CD14-positive monocyte (primary cell): ENCODE results near the gene ACMSD. TPM values are rescaled to one million over a fixed set of nuclear protein-coding genes. Genes with fewer than 3 reads are reported as not detected.
"Not testable (repeated sequence)": the region's sequence is repeated elsewhere in the genome, so short reads cannot be mapped to it uniquely, and the experiment has no call there.

Source experiments
- DNase-seq, 3 donors: peaks; one replicate each; pipeline ENCODE4 v3.0.0-alpha.2; 2011 to 2022
- H2AFZ ChIP-seq: 2 replicates; pipeline ENCODE4 v1.6.0; 2012; ENCODE audit warnings: mild to moderate bottlenecking, low read depth, low read length, inconsistent platforms; ENCODE audit not compliant: insufficient read depth, poor library complexity, severe bottlenecking
- H3K27ac ChIP-seq, 2 donors: 1 replicate in 1 of 2; 2 replicates in 1 of 2; pipeline ENCODE4 v1.5.1; 2012 to 2013; ENCODE audit warnings: low read length in 2 of 2, control low read depth in 1 of 2, inconsistent platforms in 1 of 2, low read depth in 1 of 2, mild to moderate bottlenecking in 1 of 2
- H3K27me3 ChIP-seq, 2 donors: one replicate each; pipeline versions ENCODE4 v1.6.0 to v1.6.1; 2011 to 2013; ENCODE audit warnings: low read length in 2 of 2; ENCODE audit not compliant: control insufficient read depth in 2 of 2, insufficient read depth in 2 of 2
- H3K36me3 ChIP-seq, 2 donors: replicated peaks in 1 of 2; 1 replicate in 1 of 2; 2 replicates in 1 of 2; pipeline versions ENCODE4 v1.5.1 to v1.6.1; 2012 to 2013; ENCODE audit warnings: low read length in 2 of 2, control low read depth in 1 of 2, inconsistent platforms in 1 of 2, mild to moderate bottlenecking in 1 of 2; ENCODE audit not compliant: insufficient read depth in 2 of 2, control insufficient read depth in 1 of 2
- H3K4me1 ChIP-seq, 2 donors: 1 replicate in 1 of 2; 2 replicates in 1 of 2; pipeline versions ENCODE4 v1.5.1 to v1.6.1; 2012 to 2013; ENCODE audit warnings: low read length in 2 of 2, control low read depth in 1 of 2, inconsistent platforms in 1 of 2, mild to moderate bottlenecking in 1 of 2, moderate library complexity in 1 of 2; ENCODE audit not compliant: insufficient read depth in 2 of 2, control insufficient read depth in 1 of 2
- H3K4me2 ChIP-seq: replicated peaks from 2 replicates; pipeline ENCODE3; 2012; ENCODE audit warnings: low read length, moderate library complexity, mild to moderate bottlenecking; ENCODE audit not compliant: poor library complexity, severe bottlenecking; ENCODE audit errors: extremely low read depth
- H3K4me3 ChIP-seq, 3 experiments: fragments of 200-600 bp in 1 of 3; sonication (generic) in 1 of 3; replicated peaks in 1 of 3; 1 replicate in 2 of 3; 2 replicates in 1 of 3; pipeline ENCODE4 v1.5.1; 2011 to 2013; ENCODE audit warnings: low read length in 3 of 3, mild to moderate bottlenecking in 3 of 3, control low read depth in 2 of 3, low read depth in 2 of 3, inconsistent platforms in 1 of 3, moderate library complexity in 1 of 3
- H3K79me2 ChIP-seq: 2 replicates; pipeline ENCODE4 v1.6.0; 2012; ENCODE audit warnings: mild to moderate bottlenecking, control low read depth, inconsistent platforms, low read length, moderate library complexity; ENCODE audit not compliant: insufficient read depth
- H3K9ac ChIP-seq: 2 replicates; pipeline ENCODE4 v1.6.0; 2017; ENCODE audit warnings: low read length, mild to moderate bottlenecking; ENCODE audit not compliant: insufficient read depth, poor library complexity, severe bottlenecking
- H3K9me3 ChIP-seq, 2 donors: replicated peaks in 1 of 2; 1 replicate in 1 of 2; 2 replicates in 1 of 2; pipeline versions ENCODE4 v1.5.1 to v1.6.1; 2012 to 2013; ENCODE audit warnings: low read length in 2 of 2, control low read depth in 1 of 2; ENCODE audit not compliant: control insufficient read depth in 1 of 2, insufficient read depth in 1 of 2
- H4K20me1 ChIP-seq: 2 replicates; pipeline ENCODE4 v1.6.0; 2012; ENCODE audit warnings: mild to moderate bottlenecking, low read length, control low read depth, moderate library complexity; ENCODE audit not compliant: insufficient read depth
- H3K27ac Mint-ChIP-seq, 7 donors: one replicate each; pipeline ENCODE4 v1.8.0; 2020; ENCODE audit warnings: mild to moderate bottlenecking in 7 of 7, mixed read lengths in 7 of 7, moderate library complexity in 6 of 7, inconsistent platforms in 2 of 7
- H3K27me3 Mint-ChIP-seq, 3 donors: one replicate each; pipeline ENCODE4 v1.8.0; 2021 to 2022; ENCODE audit warnings: low read depth in 3 of 3, mild to moderate bottlenecking in 3 of 3, mixed read lengths in 3 of 3, moderate library complexity in 3 of 3, inconsistent platforms in 1 of 3
- H3K36me3 Mint-ChIP-seq, 2 donors: one replicate each; pipeline ENCODE4 v1.8.0; 2020; ENCODE audit warnings: mixed read lengths in 2 of 2, inconsistent platforms in 1 of 2, mild to moderate bottlenecking in 1 of 2
- H3K4me1 Mint-ChIP-seq: one replicate; pipeline ENCODE4 v1.8.0; 2020; ENCODE audit warnings: mild to moderate bottlenecking, mixed read lengths
- H3K4me3 Mint-ChIP-seq, 2 donors: one replicate each; pipeline ENCODE4 v1.8.0; 2020; ENCODE audit warnings: mild to moderate bottlenecking in 2 of 2, mixed read lengths in 2 of 2, moderate library complexity in 1 of 2
- H3K9me3 Mint-ChIP-seq, 7 donors: one replicate each; pipeline ENCODE4 v1.8.0; 2020 to 2022; ENCODE audit warnings: mixed read lengths in 7 of 7, mild to moderate bottlenecking in 6 of 7, moderate library complexity in 6 of 7, inconsistent platforms in 2 of 7
- CTCF ChIP-seq: fragments of 200-600 bp; IDR thresholded peaks from one replicate; pipeline ENCODE4 v1.8.0; 2022; ENCODE audit warnings: antibody characterized with exemption, mild to moderate bottlenecking
- WGBS: methylation state at CpG from one replicate; pipeline ENCODE4 v1.1.5; 2013; ENCODE audit warnings: missing lambda C conversion rate; ENCODE audit not compliant: insufficient coverage; 5-methylcytosine and 5-hydroxymethylcytosine counted together
- intact Hi-C, 2 donors: fragments of 100-400 bp; cut with micrococcal nuclease; formaldehyde crosslinking; loops; one replicate each; pipeline versions ENCODE4 v1.15.0 to v1.15.1; 2023
- polyA plus RNA-seq, 3 donors: library from polyadenylated mRNA; depleted of rRNA in 1 of 3; unstranded in 2 of 3; stranded (reverse) in 1 of 3; fragments of 300-500 nt in 2 of 3; fragments of >200 nt in 1 of 3; fragmentation: Illumina TruSeq in 2 of 3; gene quantifications; 1 replicate in 2 of 3; 2 replicates in 1 of 3; pipeline ENCODE4 v1.2.3, GENCODE V29; 2012 to 2021

The ACMSD gene
- polyA plus RNA-seq, 3 donors, result not detected

- H3K4me2 ChIP-seq, result no peak overlapping the region
- no peak overlapping the region for H3K27ac Mint-ChIP-seq
- no peak overlapping the region for H3K9ac ChIP-seq
- H3K4me3 ChIP-seq, result no peak overlapping the region
- H3K4me3 Mint-ChIP-seq, result no peak overlapping the region
- H3K4me1 ChIP-seq, result no peaks in the 10 kb centered on the region
- TF ChIP-seq CTCF, result no peak
- DNase-seq, result no peak
- no peaks in the 10 kb centered on the region for H3K79me2 ChIP-seq
- H3K9me3 ChIP-seq, result no peaks in the 10 kb centered on the region
- H3K27me3 Mint-ChIP-seq, result peaks cover 0 to 4% (median 0%) of the 10 kb centered on the region in 3 donors
- peaks cover 3% of the 10 kb centered on the region for H3K4me1 Mint-ChIP-seq
- H3K27ac ChIP-seq, result no peak overlapping the region
- H3K9me3 Mint-ChIP-seq, result peaks cover 0 to 9% (median 3%) of the 10 kb centered on the region in 7 donors
- intact Hi-C loops, result no loop called here
- no peaks in the 10 kb centered on the region for H3K36me3 ChIP-seq
- no peaks in the 10 kb centered on the region for H3K27me3 ChIP-seq
- peaks cover 0 to 2% of the 10 kb centered on the region in 2 donors for H3K36me3 Mint-ChIP-seq
- no peaks in the 10 kb centered on the region for H4K20me1 ChIP-seq
- H2AFZ ChIP-seq, result no peak overlapping the region
- WGBS, result no CpG with 5 or more reads among the region's 2 CpGs
Measured at GRCh38 chr2:134905168-134905567, 66.8 kb downstream of the ACMSD start.

GRCh38 chr2:134906726-134907125 lies 68.3 kb downstream of the ACMSD start:
- H3K4me3 ChIP-seq, result no peak overlapping the region
- no peaks in the 10 kb centered on the region for H4K20me1 ChIP-seq
- H3K27me3 Mint-ChIP-seq, result peaks cover 0 to 4% (median 0%) of the 10 kb centered on the region in 3 donors
- 50% methylated on average over 2 of the region's 2 CpGs for WGBS
- H3K9me3 Mint-ChIP-seq, result peaks cover 0 to 9% (median 3%) of the 10 kb centered on the region in 7 donors
- no peaks in the 10 kb centered on the region for H3K27me3 ChIP-seq
- intact Hi-C loops, result no loop called here
- no peak overlapping the region for H3K4me2 ChIP-seq
- no peak for DNase-seq
- TF ChIP-seq CTCF, result no peak
- no peak overlapping the region for H3K9ac ChIP-seq
- H3K4me1 Mint-ChIP-seq, result peaks cover 3% of the 10 kb centered on the region
- H3K36me3 ChIP-seq, result no peaks in the 10 kb centered on the region
- H3K79me2 ChIP-seq, result no peaks in the 10 kb centered on the region
- H3K4me1 ChIP-seq, result no peaks in the 10 kb centered on the region
- H3K4me3 Mint-ChIP-seq, result no peak overlapping the region
- H3K27ac Mint-ChIP-seq, result no peak overlapping the region
- H3K9me3 ChIP-seq, result no peaks in the 10 kb centered on the region
- H3K27ac ChIP-seq, result no peak overlapping the region
- peaks cover 0 to 2% of the 10 kb centered on the region in 2 donors for H3K36me3 Mint-ChIP-seq
- no peak overlapping the region for H2AFZ ChIP-seq

- H3K36me3 Mint-ChIP-seq, H3K79me2 ChIP-seq, H3K4me3 ChIP-seq, H3K9me3 Mint-ChIP-seq, H3K27me3 ChIP-seq, H3K27ac Mint-ChIP-seq, H3K27me3 Mint-ChIP-seq, H3K36me3 ChIP-seq, H4K20me1 ChIP-seq, H3K9ac ChIP-seq, H3K9me3 ChIP-seq, DNase-seq, intact Hi-C loops, H3K4me1 Mint-ChIP-seq, H2AFZ ChIP-seq, H3K4me1 ChIP-seq, H3K4me3 Mint-ChIP-seq, H3K27ac ChIP-seq, H3K4me2 ChIP-seq: not testable (repeated sequence)
- no CpG with 5 or more reads among the region's 1 CpG for WGBS
Measured at GRCh38 chr2:134907441-134908116, 69.2 kb downstream of the ACMSD start.
